HL-60 (cell line): ENCODE measurements around the gene TBC1D21.

Experiments used
- CTCF ChIP-seq: IDR thresholded peaks from one replicate; pipeline ENCODE4 v1.5.1; 2011; ENCODE audit warnings: low read length, control low read depth, inconsistent platforms; ENCODE audit not compliant: insufficient read depth
- REST ChIP-seq: IDR thresholded peaks from 2 replicates; pipeline ENCODE4 v1.6.1; 2012; ENCODE audit warnings: low read depth; ENCODE audit not compliant: insufficient replicate concordance
- SPI1 ChIP-seq: IDR thresholded peaks from 2 replicates; pipeline ENCODE4 v1.6.1; 2012; ENCODE audit warnings: low read depth, mild to moderate bottlenecking, borderline replicate concordance

- TF ChIP-seq CTCF, result no peak
- no peak for TF ChIP-seq REST
- no peak for TF ChIP-seq SPI1
These were observed 10.8 kb downstream of the TBC1D21 start for GRCh38 chr15:73884159-73884558.
